CD14-positive monocyte (primary cell): ENCODE results near the gene AEN. TPM values are rescaled to one million over a fixed set of nuclear protein-coding genes. Genes with fewer than 3 reads are reported as not detected.

Source experiments
- DNase-seq, 3 donors: peaks; one replicate each; pipeline ENCODE4 v3.0.0-alpha.2; 2011 to 2022
- H2AFZ ChIP-seq: 2 replicates; pipeline ENCODE4 v1.6.0; 2012; ENCODE audit warnings: mild to moderate bottlenecking, low read depth, low read length, inconsistent platforms; ENCODE audit not compliant: insufficient read depth, poor library complexity, severe bottlenecking
- H3K27ac ChIP-seq, 2 donors: 1 replicate in 1 of 2; 2 replicates in 1 of 2; pipeline ENCODE4 v1.5.1; 2012 to 2013; ENCODE audit warnings: low read length in 2 of 2, control low read depth in 1 of 2, inconsistent platforms in 1 of 2, low read depth in 1 of 2, mild to moderate bottlenecking in 1 of 2
- H3K27me3 ChIP-seq, 2 donors: one replicate each; pipeline versions ENCODE4 v1.6.0 to v1.6.1; 2011 to 2013; ENCODE audit warnings: low read length in 2 of 2; ENCODE audit not compliant: control insufficient read depth in 2 of 2, insufficient read depth in 2 of 2
- H3K36me3 ChIP-seq, 2 donors: replicated peaks in 1 of 2; 1 replicate in 1 of 2; 2 replicates in 1 of 2; pipeline versions ENCODE4 v1.5.1 to v1.6.1; 2012 to 2013; ENCODE audit warnings: low read length in 2 of 2, control low read depth in 1 of 2, inconsistent platforms in 1 of 2, mild to moderate bottlenecking in 1 of 2; ENCODE audit not compliant: insufficient read depth in 2 of 2, control insufficient read depth in 1 of 2
- H3K4me1 ChIP-seq, 2 donors: 1 replicate in 1 of 2; 2 replicates in 1 of 2; pipeline versions ENCODE4 v1.5.1 to v1.6.1; 2012 to 2013; ENCODE audit warnings: low read length in 2 of 2, control low read depth in 1 of 2, inconsistent platforms in 1 of 2, mild to moderate bottlenecking in 1 of 2, moderate library complexity in 1 of 2; ENCODE audit not compliant: insufficient read depth in 2 of 2, control insufficient read depth in 1 of 2
- H3K4me2 ChIP-seq: replicated peaks from 2 replicates; pipeline ENCODE3; 2012; ENCODE audit warnings: low read length, moderate library complexity, mild to moderate bottlenecking; ENCODE audit not compliant: poor library complexity, severe bottlenecking; ENCODE audit errors: extremely low read depth
- H3K4me3 ChIP-seq, 3 experiments: fragments of 200-600 bp in 1 of 3; sonication (generic) in 1 of 3; replicated peaks in 1 of 3; 1 replicate in 2 of 3; 2 replicates in 1 of 3; pipeline ENCODE4 v1.5.1; 2011 to 2013; ENCODE audit warnings: low read length in 3 of 3, mild to moderate bottlenecking in 3 of 3, control low read depth in 2 of 3, low read depth in 2 of 3, inconsistent platforms in 1 of 3, moderate library complexity in 1 of 3
- H3K79me2 ChIP-seq: 2 replicates; pipeline ENCODE4 v1.6.0; 2012; ENCODE audit warnings: mild to moderate bottlenecking, control low read depth, inconsistent platforms, low read length, moderate library complexity; ENCODE audit not compliant: insufficient read depth
- H3K9ac ChIP-seq: 2 replicates; pipeline ENCODE4 v1.6.0; 2017; ENCODE audit warnings: low read length, mild to moderate bottlenecking; ENCODE audit not compliant: insufficient read depth, poor library complexity, severe bottlenecking
- H3K9me3 ChIP-seq, 2 donors: replicated peaks in 1 of 2; 1 replicate in 1 of 2; 2 replicates in 1 of 2; pipeline versions ENCODE4 v1.5.1 to v1.6.1; 2012 to 2013; ENCODE audit warnings: low read length in 2 of 2, control low read depth in 1 of 2; ENCODE audit not compliant: control insufficient read depth in 1 of 2, insufficient read depth in 1 of 2
- H4K20me1 ChIP-seq: 2 replicates; pipeline ENCODE4 v1.6.0; 2012; ENCODE audit warnings: mild to moderate bottlenecking, low read length, control low read depth, moderate library complexity; ENCODE audit not compliant: insufficient read depth
- H3K27ac Mint-ChIP-seq, 7 donors: one replicate each; pipeline ENCODE4 v1.8.0; 2020; ENCODE audit warnings: mild to moderate bottlenecking in 7 of 7, mixed read lengths in 7 of 7, moderate library complexity in 6 of 7, inconsistent platforms in 2 of 7
- H3K27me3 Mint-ChIP-seq, 3 donors: one replicate each; pipeline ENCODE4 v1.8.0; 2021 to 2022; ENCODE audit warnings: low read depth in 3 of 3, mild to moderate bottlenecking in 3 of 3, mixed read lengths in 3 of 3, moderate library complexity in 3 of 3, inconsistent platforms in 1 of 3
- H3K36me3 Mint-ChIP-seq, 2 donors: one replicate each; pipeline ENCODE4 v1.8.0; 2020; ENCODE audit warnings: mixed read lengths in 2 of 2, inconsistent platforms in 1 of 2, mild to moderate bottlenecking in 1 of 2
- H3K4me1 Mint-ChIP-seq: one replicate; pipeline ENCODE4 v1.8.0; 2020; ENCODE audit warnings: mild to moderate bottlenecking, mixed read lengths
- H3K4me3 Mint-ChIP-seq, 2 donors: one replicate each; pipeline ENCODE4 v1.8.0; 2020; ENCODE audit warnings: mild to moderate bottlenecking in 2 of 2, mixed read lengths in 2 of 2, moderate library complexity in 1 of 2
- H3K9me3 Mint-ChIP-seq, 7 donors: one replicate each; pipeline ENCODE4 v1.8.0; 2020 to 2022; ENCODE audit warnings: mixed read lengths in 7 of 7, mild to moderate bottlenecking in 6 of 7, moderate library complexity in 6 of 7, inconsistent platforms in 2 of 7
- CTCF ChIP-seq: fragments of 200-600 bp; IDR thresholded peaks from one replicate; pipeline ENCODE4 v1.8.0; 2022; ENCODE audit warnings: antibody characterized with exemption, mild to moderate bottlenecking
- WGBS: methylation state at CpG from one replicate; pipeline ENCODE4 v1.1.5; 2013; ENCODE audit warnings: missing lambda C conversion rate; ENCODE audit not compliant: insufficient coverage; 5-methylcytosine and 5-hydroxymethylcytosine counted together
- intact Hi-C, 2 donors: fragments of 100-400 bp; cut with micrococcal nuclease; formaldehyde crosslinking; loops; one replicate each; pipeline versions ENCODE4 v1.15.0 to v1.15.1; 2023
- polyA plus RNA-seq, 3 donors: library from polyadenylated mRNA; depleted of rRNA in 1 of 3; unstranded in 2 of 3; stranded (reverse) in 1 of 3; fragments of 300-500 nt in 2 of 3; fragments of >200 nt in 1 of 3; fragmentation: Illumina TruSeq in 2 of 3; gene quantifications; 1 replicate in 2 of 3; 2 replicates in 1 of 3; pipeline ENCODE4 v1.2.3, GENCODE V29; 2012 to 2021

AEN gene
- polyA plus RNA-seq, 3 donors, result 4.6 to 10.7 (median 6.3) TPM

- Histone ChIP-seq H3K27ac (no peak overlapping the region), H3K79me2 (no peaks in the 10 kb centered on the region), H3K9ac (no peak overlapping the region), H3K36me3 (no peaks in the 10 kb centered on the region), H3K4me2 (no peak overlapping the region), H2AFZ (no peak overlapping the region), H3K4me3 (no peak overlapping the region), H3K27me3 (no peaks in the 10 kb centered on the region), H3K9me3 (no peaks in the 10 kb centered on the region), H4K20me1 (no peaks in the 10 kb centered on the region), H3K4me1 (no peaks in the 10 kb centered on the region)
- TF ChIP-seq CTCF, result no peak
- Mint-ChIP-seq H3K4me3 (no peak overlapping the region), H3K27me3 (peaks cover 2 to 6% (median 4%) of the 10 kb centered on the region in 3 donors), H3K4me1 (no peaks in the 10 kb centered on the region), H3K27ac (no peak overlapping the region), H3K36me3 (no peaks in the 10 kb centered on the region), H3K9me3 (no peaks in the 10 kb centered on the region)
- DNase-seq, result no peak
- intact Hi-C loops, result no loop called here
Measured at GRCh38 chr15:88661041-88661700, 40.0 kb downstream of the AEN start.

- Histone ChIP-seq H4K20me1 (no peaks in the 10 kb centered on the region), H3K27ac (no peak overlapping the region), H3K79me2 (no peaks in the 10 kb centered on the region), H3K36me3 (no peaks in the 10 kb centered on the region), H3K9me3 (no peaks in the 10 kb centered on the region), H3K9ac (no peak overlapping the region), H3K4me1 (no peaks in the 10 kb centered on the region), H3K27me3 (no peaks in the 10 kb centered on the region), H3K4me3 (no peak overlapping the region), H3K4me2 (no peak overlapping the region), H2AFZ (no peak overlapping the region)
- Mint-ChIP-seq H3K4me1 (no peaks in the 10 kb centered on the region), H3K27me3 (peaks cover 2 to 13% (median 6%) of the 10 kb centered on the region in 3 donors), H3K9me3 (no peaks in the 10 kb centered on the region), H3K36me3 (no peaks in the 10 kb centered on the region), H3K27ac (no peak overlapping the region), H3K4me3 (no peak overlapping the region)
- 100% methylated on average over 1 of the region's 4 CpGs for WGBS
- no peak for TF ChIP-seq CTCF
- intact Hi-C loops, result no loop called here
- no peak for DNase-seq
Measured at GRCh38 chr15:88661761-88662556, 40.8 kb downstream of the AEN start.
